Fibroblast of peridontal ligament (primary cell): Measurements from ENCODE around the gene CSTF2T.
"Not testable (repeated sequence)": the region's sequence is repeated elsewhere in the genome, so short reads cannot be mapped to it uniquely, and the experiment has no call there.

Source experiments
- DNase-seq: peaks from one replicate; pipeline ENCODE4 v3.0.0-alpha.2; 2010; ENCODE audit errors: extremely low read depth

Gene CSTF2T

GRCh38 chr10:51698473-51699063 is 827 bp downstream of the CSTF2T start:
- DNase-seq: no peak

GRCh38 chr10:51696251-51696650 is 3.1 kb downstream of the CSTF2T start:
- DNase-seq: peak; percentile 49

- no peak for DNase-seq
Measured at GRCh38 chr10:51694086-51694768, 5.2 kb downstream of the CSTF2T start.

GRCh38 chr10:51691135-51691534 is 8.3 kb downstream of the CSTF2T start:
- no peak for DNase-seq

GRCh38 chr10:51689536-51689935 is 9.9 kb downstream of the CSTF2T start:
- DNase-seq: no peak

- not testable (repeated sequence) for DNase-seq
Measured at GRCh38 chr10:51688826-51689225, 10.6 kb downstream of the CSTF2T start.

GRCh38 chr10:51687296-51687695 is 12.1 kb downstream of the CSTF2T start:
- no peak for DNase-seq

- peak; percentile 36 for DNase-seq
Measured at GRCh38 chr10:51685768-51686167, 13.6 kb downstream of the CSTF2T start.

- peak; percentile 64 for DNase-seq
Measured at GRCh38 chr10:51683031-51683691, 16.2 kb downstream of the CSTF2T start.

- DNase-seq: no peak
Measured at GRCh38 chr10:51679841-51680240, 19.6 kb downstream of the CSTF2T start.

- no peak for DNase-seq
Measured at GRCh38 chr10:51675088-51675487, 24.3 kb downstream of the CSTF2T start.

GRCh38 chr10:51672039-51672535 is 27.3 kb downstream of the CSTF2T start:
- no peak for DNase-seq

- no peak for DNase-seq
Measured at GRCh38 chr10:51669041-51669440, 30.4 kb downstream of the CSTF2T start.

GRCh38 chr10:51668336-51668689 is 31.1 kb downstream of the CSTF2T start:
- DNase-seq: no peak

- peak; percentile 75 for DNase-seq
Measured at GRCh38 chr10:51667678-51668335, 31.6 kb downstream of the CSTF2T start.

- no peak for DNase-seq
Measured at GRCh38 chr10:51666456-51666855, 32.9 kb downstream of the CSTF2T start.

- peak; percentile 27 for DNase-seq
Measured at GRCh38 chr10:51663086-51663485, 36.3 kb downstream of the CSTF2T start.

- peak; percentile 27 for DNase-seq
Measured at GRCh38 chr10:51659344-51659743, 40.1 kb downstream of the CSTF2T start.

GRCh38 chr10:51658000-51658399 is 41.4 kb downstream of the CSTF2T start:
- no peak for DNase-seq

- DNase-seq: no peak
Measured at GRCh38 chr10:51656503-51656902, 42.9 kb downstream of the CSTF2T start.

GRCh38 chr10:51654918-51655317 is 44.5 kb downstream of the CSTF2T start:
- peak; percentile 47 for DNase-seq

- DNase-seq: peak; percentile 78
Measured at GRCh38 chr10:51653025-51653424, 46.4 kb downstream of the CSTF2T start.
